Fibroblast of upper back skin (primary cell): ENCODE data around the gene KLF13.

Experiments used
- DNase-seq: peaks from one replicate; pipeline ENCODE4 v3.0.0-alpha.2; 2013

KLF13 gene

GRCh38 chr15:31317421-31318327 lies 9.0 kb upstream of the KLF13 start:
- DNase-seq: no peak

- no peak for DNase-seq
These were observed 8.2 kb upstream of the KLF13 start for GRCh38 chr15:31318429-31318828.

- no peak for DNase-seq
These were observed 6.6 kb upstream of the KLF13 start for GRCh38 chr15:31320022-31320421.

GRCh38 chr15:31321418-31321817 lies 5.2 kb upstream of the KLF13 start:
- no peak for DNase-seq

- no peak for DNase-seq
These were observed 4.1 kb upstream of the KLF13 start for GRCh38 chr15:31322504-31322903.

GRCh38 chr15:31323627-31324026 lies 3.0 kb upstream of the KLF13 start:
- DNase-seq: no peak

- no peak for DNase-seq
These were observed 2.4 kb upstream of the KLF13 start for GRCh38 chr15:31324186-31324585.

- no peak for DNase-seq
These were observed 1.6 kb upstream of the KLF13 start for GRCh38 chr15:31324806-31325594.

GRCh38 chr15:31325595-31326155 lies 960 bp upstream of the KLF13 start:
- DNase-seq: peak; percentile 51

- peak; percentile 54 for DNase-seq
These were observed 437 bp downstream of the KLF13 start for GRCh38 chr15:31326875-31327668.

GRCh38 chr15:31327669-31328427 lies 1.2 kb downstream of the KLF13 start:
- peak; percentile 24 for DNase-seq

- DNase-seq: no peak
These were observed 1.9 kb downstream of the KLF13 start for GRCh38 chr15:31328428-31328968.

- no peak for DNase-seq
These were observed 2.5 kb downstream of the KLF13 start for GRCh38 chr15:31328969-31329639.

GRCh38 chr15:31329640-31330010 lies 3.0 kb downstream of the KLF13 start:
- DNase-seq: no peak

GRCh38 chr15:31330111-31330785 lies 3.6 kb downstream of the KLF13 start:
- DNase-seq: no peak

GRCh38 chr15:31330836-31331235 lies 4.2 kb downstream of the KLF13 start:
- DNase-seq: no peak

GRCh38 chr15:31331389-31331788 lies 4.8 kb downstream of the KLF13 start:
- no peak for DNase-seq

GRCh38 chr15:31332020-31332680 lies 5.5 kb downstream of the KLF13 start:
- DNase-seq: no peak

- DNase-seq: no peak
These were observed 6.0 kb downstream of the KLF13 start for GRCh38 chr15:31332681-31333071.

- no peak for DNase-seq
These were observed 6.5 kb downstream of the KLF13 start for GRCh38 chr15:31333119-31333518.
